A549 (cell line): Measurements from ENCODE around the gene EFNA5. TPM values are rescaled to one million over a fixed set of nuclear protein-coding genes. Genes with fewer than 3 reads are reported as not detected.

Source experiments
- ATAC-seq, 2 experiments: fragments of 200-7000 bp in 1 of 2; fragments of >200 bp in 1 of 2; cut with Nextera tagmentation in 1 of 2; cut with Tn5 transposase in 1 of 2; 3 replicates each; pipeline versions ENCODE4 v1.8.0 to v1.9.1; 2018 to 2020; ENCODE audit warnings: mild to moderate bottlenecking in 1 of 2, moderate library complexity in 1 of 2
- CTCF ChIA-PET: fragments of 300-600 bp; sonication (Branson Sonifier 250); formaldehyde crosslinking; extraction: SDS; loops from one replicate; lab custom pipeline; 2021; ENCODE audit warnings: antibody characterized with exemption, inconsistent platforms; lab: Yijun Ruan, JAX
- POLR2A ChIA-PET: fragments of 350-600 bp; formaldehyde crosslinking; extraction: SDS; loops from one replicate; lab custom pipeline; 2021; ENCODE audit warnings: antibody characterized with exemption, inconsistent platforms; lab: Yijun Ruan, JAX
- DNase-seq, 2 experiments: peaks; one replicate each; pipeline versions ENCODE4 v3.0.0 to v3.0.0-alpha.2; 2011 to 2016; ENCODE audit warnings: low read depth in 1 of 2, low spot score in 1 of 2
- FAIRE-seq: peaks from 2 replicates; lab custom pipeline; 2011; peaks lifted over from hg19 to GRCh38; lab: Jason Lieb, UNC
- H3K27ac ChIP-seq, 2 experiments: fragments of >200 bp; sonication (Bioruptor Twin); formaldehyde crosslinking; 3 replicates each; pipeline ENCODE4 v1.5.1; 2016 to 2017
- H3K4me1 ChIP-seq: fragments of >200 bp; sonication (Bioruptor Twin); formaldehyde crosslinking; 3 replicates; pipeline ENCODE4 v1.6.1; 2016
- H3K4me2 ChIP-seq: fragments of >200 bp; sonication (Bioruptor Twin); formaldehyde crosslinking; 3 replicates; pipeline ENCODE4 v1.6.1; 2016
- H3K4me3 ChIP-seq: fragments of >200 bp; sonication (Bioruptor Twin); formaldehyde crosslinking; 3 replicates; pipeline ENCODE4 v1.5.1; 2016
- H3K9me3 ChIP-seq: fragments of >200 bp; sonication (Bioruptor Twin); formaldehyde crosslinking; 3 replicates; pipeline ENCODE4 v1.6.1; 2016
- CEBPB ChIP-seq, 2 experiments: fragments of >200 bp in 1 of 2; sonication (Bioruptor Twin) in 1 of 2; formaldehyde crosslinking in 1 of 2; IDR thresholded peaks; 2 replicates each; pipeline ENCODE4 v1.6.1; 2012 to 2016
- CHD4 ChIP-seq: fragments of 200-600 bp; sonication (generic); IDR thresholded peaks from 2 replicates; pipeline ENCODE4 v1.6.1; 2016; ENCODE audit warnings: antibody characterized with exemption, mild to moderate bottlenecking, borderline replicate concordance
- ESRRA ChIP-seq: fragments of 150-350 bp; IDR thresholded peaks from 2 replicates; pipeline ENCODE4 v1.6.1; 2014; ENCODE audit warnings: mild to moderate bottlenecking, low read length, borderline replicate concordance
- HEYL ChIP-seq: fragments of 250-450 bp; sonication (Bioruptor Pico); IDR thresholded peaks from 2 replicates; pipeline ENCODE4 v1.8.0; 2021; ENCODE audit warnings: mild to moderate bottlenecking, moderate library complexity
- HOXA7 ChIP-seq: fragments of 250-450 bp; sonication (Bioruptor Pico); IDR thresholded peaks from 2 replicates; pipeline ENCODE4 v1.5.0; 2020; ENCODE audit warnings: mild to moderate bottlenecking, moderate library complexity
- HOXB5 ChIP-seq: fragments of 250-450 bp; sonication (Bioruptor Pico); IDR thresholded peaks from 2 replicates; pipeline ENCODE4 v1.5.0; 2020; ENCODE audit warnings: mild to moderate bottlenecking, moderate library complexity
- JUNB ChIP-seq: fragments of >200 bp; sonication (Bioruptor Twin); formaldehyde crosslinking; IDR thresholded peaks from 2 replicates; pipeline ENCODE4 v1.6.1; 2016
- NPAS2 ChIP-seq: fragments of 250-450 bp; sonication (Bioruptor Pico); IDR thresholded peaks from 2 replicates; pipeline ENCODE4 v1.8.0; 2022; ENCODE audit warnings: mild to moderate bottlenecking, moderate library complexity, borderline replicate concordance
- NR3C1 ChIP-seq: fragments of >200 bp; sonication (Bioruptor Twin); formaldehyde crosslinking; IDR thresholded peaks from 3 replicates; pipeline ENCODE4 v1.6.1; 2017
- PHF8 ChIP-seq: fragments of 200-600 bp; sonication (generic); IDR thresholded peaks from 2 replicates; pipeline ENCODE4 v1.6.1; 2016; ENCODE audit warnings: low read depth, mild to moderate bottlenecking, antibody characterized with exemption, moderate library complexity, borderline replicate concordance
- POLR2AphosphoS2 ChIP-seq: conservative IDR thresholded peaks from 2 replicates; pipeline ENCODE4 v1.6.1; 2012; ENCODE audit warnings: low read length, improper control_type of control experiment, inconsistent platforms
- RAD21 ChIP-seq, 2 experiments: fragments of >200 bp in 1 of 2; sonication (Bioruptor Twin) in 1 of 2; formaldehyde crosslinking in 1 of 2; IDR thresholded peaks in 1 of 2; conservative IDR thresholded peaks in 1 of 2; 2 replicates in 1 of 2; 3 replicates in 1 of 2; pipeline ENCODE4 v1.6.1; 2012 to 2018; ENCODE audit warnings: inconsistent platforms in 1 of 2
- RARB ChIP-seq: fragments of 250-450 bp; sonication (Bioruptor Pico); IDR thresholded peaks from 2 replicates; pipeline ENCODE4 v1.8.0; 2021; ENCODE audit warnings: mild to moderate bottlenecking, moderate library complexity
- SMC3 ChIP-seq: fragments of >200 bp; sonication (Bioruptor Twin); formaldehyde crosslinking; IDR thresholded peaks from 3 replicates; pipeline ENCODE4 v1.6.1; 2018; ENCODE audit warnings: inconsistent platforms
- SREBF2 ChIP-seq: fragments of 450-650 bp; IDR thresholded peaks from 2 replicates; pipeline ENCODE4 v1.6.1; 2014; ENCODE audit warnings: mild to moderate bottlenecking, moderate library complexity
- ZNF302 ChIP-seq: fragments of 250-450 bp; sonication (Bioruptor Pico); IDR thresholded peaks from 2 replicates; pipeline ENCODE4 v1.9.0; 2021; ENCODE audit warnings: inconsistent platforms, mild to moderate bottlenecking, moderate library complexity
- WGBS: methylation state at CpG from one replicate; pipeline ENCODE4 v1.1.6; 2017; ENCODE audit errors: missing lambda C conversion rate; 5-methylcytosine and 5-hydroxymethylcytosine counted together
- polyA plus RNA-seq, 4 experiments: library from polyadenylated mRNA; depleted of rRNA in 3 of 4; stranded (reverse); fragments of >200 nt; fragmentation: RNase III in 1 of 4; extraction: RNeasy Plus Mini Kit Qiagen cat#74134 plus additional on column Dnase treatment in 1 of 4; gene quantifications; 2 replicates in 3 of 4; 3 replicates in 1 of 4; pipeline ENCODE4 v1.2.3, GENCODE V29; 2011 to 2017
- TF ChIP-seq, protein P1 (sequence below): IDR thresholded peaks from 2 replicates; pipeline ENCODE4 v1.6.1; 2012
- TF ChIP-seq, protein P2 (sequence below): fragments of 250-450 bp; sonication (Bioruptor Pico); IDR thresholded peaks from 2 replicates; pipeline ENCODE4 v1.5.0; 2020; ENCODE audit warnings: low read depth, mild to moderate bottlenecking, moderate library complexity
- TF ChIP-seq, protein P3 (sequence below): fragments of 200-600 bp; sonication (generic); IDR thresholded peaks from 2 replicates; pipeline ENCODE4 v1.6.1; 2016; ENCODE audit warnings: antibody characterized with exemption, mild to moderate bottlenecking, moderate library complexity
- TF ChIP-seq, protein P4 (sequence below): fragments of 450-650 bp; IDR thresholded peaks from 2 replicates; pipeline ENCODE4 v1.6.1; 2014; ENCODE audit warnings: antibody characterized with exemption

Gene EFNA5
- polyA plus RNA-seq, 2 of the 4 experiments (the other 2 are of a cell fraction): 8.5 to 20.7 TPM

DNA sequence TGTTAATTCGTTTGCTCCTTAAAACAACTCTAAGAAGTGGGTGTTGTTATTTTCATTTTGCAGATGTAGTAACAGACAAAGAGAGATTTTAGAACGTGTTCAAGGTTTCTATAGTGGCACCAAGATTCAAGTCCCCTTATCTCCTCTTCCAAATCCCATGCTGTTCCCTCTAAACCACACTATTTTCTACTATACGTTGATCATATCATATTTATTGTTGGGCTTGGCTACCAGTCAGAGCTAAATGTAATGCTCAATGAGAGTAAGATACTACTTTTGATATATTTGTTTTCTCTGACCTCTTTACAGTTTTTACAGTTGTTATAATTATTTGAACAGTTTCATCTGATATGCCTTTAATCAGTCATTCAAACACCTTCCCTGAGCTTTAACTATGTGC lies 212.9 kb downstream of the EFNA5 start:
- ChIA-PET CTCF (interaction anchor here (1.5 kb wide), 1 partner anchor 19 kb away, joined by 3 read pairs; no protein-coding TSS in a partner anchor), POLR2A (no interaction called here)
- Histone ChIP-seq H3K4me3 (no peak overlapping the region), H3K4me2 (peak overlapping the region; percentile 66; the same call in 1 of the 3 replicates), H3K9me3 (no peaks in the 10 kb centered on the region), H3K4me1 (peaks cover 85% of the 10 kb centered on the region), H3K27ac (peak overlapping the region; percentile 27 to 78; a peak in 3 of 6 replicates)
- FAIRE-seq (no peak), ATAC-seq (no peak), DNase-seq (no peak)
- WGBS: 59% methylated on average over 3 of the region's 3 CpGs
- TF ChIP-seq, protein P1, sequence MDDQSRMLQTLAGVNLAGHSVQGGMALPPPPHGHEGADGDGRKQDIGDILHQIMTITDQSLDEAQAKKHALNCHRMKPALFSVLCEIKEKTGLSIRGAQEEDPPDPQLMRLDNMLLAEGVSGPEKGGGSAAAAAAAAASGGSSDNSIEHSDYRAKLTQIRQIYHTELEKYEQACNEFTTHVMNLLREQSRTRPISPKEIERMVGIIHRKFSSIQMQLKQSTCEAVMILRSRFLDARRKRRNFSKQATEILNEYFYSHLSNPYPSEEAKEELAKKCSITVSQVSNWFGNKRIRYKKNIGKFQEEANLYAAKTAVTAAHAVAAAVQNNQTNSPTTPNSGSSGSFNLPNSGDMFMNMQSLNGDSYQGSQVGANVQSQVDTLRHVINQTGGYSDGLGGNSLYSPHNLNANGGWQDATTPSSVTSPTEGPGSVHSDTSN: no peak
- TF ChIP-seq, protein P2, sequence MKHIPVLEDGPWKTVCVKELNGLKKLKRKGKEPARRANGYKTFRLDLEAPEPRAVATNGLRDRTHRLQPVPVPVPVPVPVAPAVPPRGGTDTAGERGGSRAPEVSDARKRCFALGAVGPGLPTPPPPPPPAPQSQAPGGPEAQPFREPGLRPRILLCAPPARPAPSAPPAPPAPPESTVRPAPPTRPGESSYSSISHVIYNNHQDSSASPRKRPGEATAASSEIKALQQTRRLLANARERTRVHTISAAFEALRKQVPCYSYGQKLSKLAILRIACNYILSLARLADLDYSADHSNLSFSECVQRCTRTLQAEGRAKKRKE (CRISPR knock-in tag): no peak
- TF ChIP-seq JUNB: no peak
- TF ChIP-seq POLR2AphosphoS2: no peak
- TF ChIP-seq PHF8: no peak
- TF ChIP-seq HEYL (CRISPR knock-in tag): no peak
- TF ChIP-seq, protein P3, sequence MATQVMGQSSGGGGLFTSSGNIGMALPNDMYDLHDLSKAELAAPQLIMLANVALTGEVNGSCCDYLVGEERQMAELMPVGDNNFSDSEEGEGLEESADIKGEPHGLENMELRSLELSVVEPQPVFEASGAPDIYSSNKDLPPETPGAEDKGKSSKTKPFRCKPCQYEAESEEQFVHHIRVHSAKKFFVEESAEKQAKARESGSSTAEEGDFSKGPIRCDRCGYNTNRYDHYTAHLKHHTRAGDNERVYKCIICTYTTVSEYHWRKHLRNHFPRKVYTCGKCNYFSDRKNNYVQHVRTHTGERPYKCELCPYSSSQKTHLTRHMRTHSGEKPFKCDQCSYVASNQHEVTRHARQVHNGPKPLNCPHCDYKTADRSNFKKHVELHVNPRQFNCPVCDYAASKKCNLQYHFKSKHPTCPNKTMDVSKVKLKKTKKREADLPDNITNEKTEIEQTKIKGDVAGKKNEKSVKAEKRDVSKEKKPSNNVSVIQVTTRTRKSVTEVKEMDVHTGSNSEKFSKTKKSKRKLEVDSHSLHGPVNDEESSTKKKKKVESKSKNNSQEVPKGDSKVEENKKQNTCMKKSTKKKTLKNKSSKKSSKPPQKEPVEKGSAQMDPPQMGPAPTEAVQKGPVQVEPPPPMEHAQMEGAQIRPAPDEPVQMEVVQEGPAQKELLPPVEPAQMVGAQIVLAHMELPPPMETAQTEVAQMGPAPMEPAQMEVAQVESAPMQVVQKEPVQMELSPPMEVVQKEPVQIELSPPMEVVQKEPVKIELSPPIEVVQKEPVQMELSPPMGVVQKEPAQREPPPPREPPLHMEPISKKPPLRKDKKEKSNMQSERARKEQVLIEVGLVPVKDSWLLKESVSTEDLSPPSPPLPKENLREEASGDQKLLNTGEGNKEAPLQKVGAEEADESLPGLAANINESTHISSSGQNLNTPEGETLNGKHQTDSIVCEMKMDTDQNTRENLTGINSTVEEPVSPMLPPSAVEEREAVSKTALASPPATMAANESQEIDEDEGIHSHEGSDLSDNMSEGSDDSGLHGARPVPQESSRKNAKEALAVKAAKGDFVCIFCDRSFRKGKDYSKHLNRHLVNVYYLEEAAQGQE: no peak
- TF ChIP-seq CEBPB (IDR thresholded peaks at IDR 0.05): no peak
- TF ChIP-seq NR3C1: no peak
- TF ChIP-seq SREBF2: no peak
- no peak for TF ChIP-seq NPAS2 (CRISPR knock-in tag)
- no peak for TF ChIP-seq CHD4
- TF ChIP-seq, protein P4, sequence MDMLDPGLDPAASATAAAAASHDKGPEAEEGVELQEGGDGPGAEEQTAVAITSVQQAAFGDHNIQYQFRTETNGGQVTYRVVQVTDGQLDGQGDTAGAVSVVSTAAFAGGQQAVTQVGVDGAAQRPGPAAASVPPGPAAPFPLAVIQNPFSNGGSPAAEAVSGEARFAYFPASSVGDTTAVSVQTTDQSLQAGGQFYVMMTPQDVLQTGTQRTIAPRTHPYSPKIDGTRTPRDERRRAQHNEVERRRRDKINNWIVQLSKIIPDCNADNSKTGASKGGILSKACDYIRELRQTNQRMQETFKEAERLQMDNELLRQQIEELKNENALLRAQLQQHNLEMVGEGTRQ: no peak
- TF ChIP-seq SMC3: no peak
- TF ChIP-seq HOXB5 (CRISPR knock-in tag): no peak
- no peak for TF ChIP-seq RARB
- no peak for TF ChIP-seq ZNF302 (CRISPR knock-in tag)
- no peak for TF ChIP-seq HOXA7
- TF ChIP-seq ESRRA: no peak

DNA sequence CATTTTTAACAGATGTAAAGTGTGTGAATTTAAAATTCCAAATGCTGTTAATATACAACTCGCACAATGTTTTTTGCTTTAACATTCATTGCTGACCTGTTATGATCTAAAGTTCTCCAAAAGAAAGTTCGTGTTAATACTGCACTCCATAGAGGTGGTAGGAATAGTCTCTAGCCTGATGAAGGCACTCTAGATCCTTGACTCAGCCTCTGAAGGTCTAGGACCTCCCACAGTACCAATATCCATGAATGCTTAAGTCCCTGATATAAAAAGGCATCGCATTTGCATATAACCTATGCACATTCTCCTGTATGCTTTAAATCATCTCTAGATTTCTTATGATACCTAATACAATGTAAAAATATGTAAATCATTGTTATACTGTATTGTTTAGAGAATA lies 213.6 kb downstream of the EFNA5 start:
- peak overlapping the region; percentile 66 for H3K4me2 ChIP-seq
- peaks cover 78% of the 10 kb centered on the region for H3K4me1 ChIP-seq
- H3K27ac ChIP-seq: peak overlapping the region; percentile 36 to 78; a peak in 5 of 6 replicates
- no peak overlapping the region for H3K4me3 ChIP-seq
- ChIA-PET POLR2A (no interaction called here), CTCF (interaction anchor here (1.3 to 2.6 kb wide), 3 partner anchors 9 to 115 kb away, joined by 3 to 8 read pairs (median 5); no protein-coding TSS in a partner anchor)
- TF ChIP-seq RAD21 (conservative IDR thresholded peaks at IDR 0.05 in 1 of 2, IDR thresholded peaks at IDR 0.05 in 1 of 2) (peak; percentile 13 to 34; a peak in 3 of 5 replicates), HOXA7 (no peak)
- 78% methylated on average over 3 of the region's 3 CpGs for WGBS
- peak; percentile 58 to 66; a peak in 3 of 6 replicates for ATAC-seq
- H3K9me3 ChIP-seq: no peaks in the 10 kb centered on the region
- no peak for DNase-seq
- FAIRE-seq: no peak
